HL-60 (cell line): Measurements from ENCODE around the gene PTPRM.

Experiments used
- DNase-seq, 2 experiments: peaks; one replicate each; pipeline ENCODE4 v3.0.0-alpha.2; 2010 to 2020; ENCODE audit warnings: low read depth in 1 of 2, low spot score in 1 of 2
- H3K27ac ChIP-seq: fragments of 250-450 bp; sonication (Bioruptor Pico); replicated peaks from 2 replicates; pipeline ENCODE4 v1.5.1; 2020; ENCODE audit warnings: mild to moderate bottlenecking, moderate library complexity
- H3K27me3 ChIP-seq: fragments of 250-450 bp; sonication (Bioruptor Pico); 2 replicates; pipeline ENCODE4 v1.5.1; 2021; ENCODE audit warnings: mild to moderate bottlenecking, moderate library complexity; ENCODE audit not compliant: insufficient read depth, poor library complexity, severe bottlenecking
- H3K4me3 ChIP-seq: replicated peaks from 2 replicates; pipeline ENCODE4 v1.5.1; 2011; ENCODE audit warnings: mild to moderate bottlenecking, control low read depth, low read length; ENCODE audit not compliant: insufficient read depth
- GABPA ChIP-seq: IDR thresholded peaks from 2 replicates; pipeline ENCODE4 v1.6.1; 2012; ENCODE audit warnings: low read depth
- POLR2AphosphoS5 ChIP-seq: IDR thresholded peaks from 2 replicates; pipeline ENCODE4 v1.6.1; 2012; ENCODE audit warnings: low read depth
- SPI1 ChIP-seq: IDR thresholded peaks from 2 replicates; pipeline ENCODE4 v1.6.1; 2012; ENCODE audit warnings: low read depth, mild to moderate bottlenecking, borderline replicate concordance
- TF ChIP-seq, protein P1 (sequence below): IDR thresholded peaks from one replicate; pipeline ENCODE4 v1.5.1; 2011; ENCODE audit warnings: low read length, control low read depth, inconsistent platforms; ENCODE audit not compliant: insufficient read depth
- TF ChIP-seq, protein P2 (sequence below): IDR thresholded peaks from 2 replicates; pipeline ENCODE4 v1.6.1; 2012; ENCODE audit warnings: low read depth; ENCODE audit not compliant: insufficient replicate concordance

Gene PTPRM

DNA sequence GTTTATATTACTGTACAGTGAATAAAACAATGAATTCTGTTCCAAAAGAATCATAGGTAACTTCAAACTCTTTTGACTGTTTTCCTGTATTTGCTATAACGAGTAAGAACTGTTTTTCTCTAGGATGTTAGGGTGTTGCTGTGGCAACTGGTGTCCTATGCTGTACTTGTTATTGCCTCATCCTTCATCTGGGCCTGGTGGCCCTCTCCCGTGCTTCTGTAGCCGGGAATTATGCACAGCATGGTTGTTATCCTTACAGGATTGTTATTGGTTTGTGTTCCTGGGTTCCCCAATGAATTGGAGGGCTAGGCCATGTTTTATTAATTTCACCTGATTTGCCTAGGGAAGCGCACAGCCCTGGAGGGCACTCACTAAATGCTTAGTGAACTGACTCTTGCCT lies 279.2 kb downstream of the PTPRM start:
- no peak for DNase-seq
- H3K4me3 ChIP-seq, result no peak overlapping the region
- no peaks in the 10 kb centered on the region for H3K27me3 ChIP-seq
- TF ChIP-seq, protein P1, sequence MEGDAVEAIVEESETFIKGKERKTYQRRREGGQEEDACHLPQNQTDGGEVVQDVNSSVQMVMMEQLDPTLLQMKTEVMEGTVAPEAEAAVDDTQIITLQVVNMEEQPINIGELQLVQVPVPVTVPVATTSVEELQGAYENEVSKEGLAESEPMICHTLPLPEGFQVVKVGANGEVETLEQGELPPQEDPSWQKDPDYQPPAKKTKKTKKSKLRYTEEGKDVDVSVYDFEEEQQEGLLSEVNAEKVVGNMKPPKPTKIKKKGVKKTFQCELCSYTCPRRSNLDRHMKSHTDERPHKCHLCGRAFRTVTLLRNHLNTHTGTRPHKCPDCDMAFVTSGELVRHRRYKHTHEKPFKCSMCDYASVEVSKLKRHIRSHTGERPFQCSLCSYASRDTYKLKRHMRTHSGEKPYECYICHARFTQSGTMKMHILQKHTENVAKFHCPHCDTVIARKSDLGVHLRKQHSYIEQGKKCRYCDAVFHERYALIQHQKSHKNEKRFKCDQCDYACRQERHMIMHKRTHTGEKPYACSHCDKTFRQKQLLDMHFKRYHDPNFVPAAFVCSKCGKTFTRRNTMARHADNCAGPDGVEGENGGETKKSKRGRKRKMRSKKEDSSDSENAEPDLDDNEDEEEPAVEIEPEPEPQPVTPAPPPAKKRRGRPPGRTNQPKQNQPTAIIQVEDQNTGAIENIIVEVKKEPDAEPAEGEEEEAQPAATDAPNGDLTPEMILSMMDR, result no peak
- TF ChIP-seq, protein P2, sequence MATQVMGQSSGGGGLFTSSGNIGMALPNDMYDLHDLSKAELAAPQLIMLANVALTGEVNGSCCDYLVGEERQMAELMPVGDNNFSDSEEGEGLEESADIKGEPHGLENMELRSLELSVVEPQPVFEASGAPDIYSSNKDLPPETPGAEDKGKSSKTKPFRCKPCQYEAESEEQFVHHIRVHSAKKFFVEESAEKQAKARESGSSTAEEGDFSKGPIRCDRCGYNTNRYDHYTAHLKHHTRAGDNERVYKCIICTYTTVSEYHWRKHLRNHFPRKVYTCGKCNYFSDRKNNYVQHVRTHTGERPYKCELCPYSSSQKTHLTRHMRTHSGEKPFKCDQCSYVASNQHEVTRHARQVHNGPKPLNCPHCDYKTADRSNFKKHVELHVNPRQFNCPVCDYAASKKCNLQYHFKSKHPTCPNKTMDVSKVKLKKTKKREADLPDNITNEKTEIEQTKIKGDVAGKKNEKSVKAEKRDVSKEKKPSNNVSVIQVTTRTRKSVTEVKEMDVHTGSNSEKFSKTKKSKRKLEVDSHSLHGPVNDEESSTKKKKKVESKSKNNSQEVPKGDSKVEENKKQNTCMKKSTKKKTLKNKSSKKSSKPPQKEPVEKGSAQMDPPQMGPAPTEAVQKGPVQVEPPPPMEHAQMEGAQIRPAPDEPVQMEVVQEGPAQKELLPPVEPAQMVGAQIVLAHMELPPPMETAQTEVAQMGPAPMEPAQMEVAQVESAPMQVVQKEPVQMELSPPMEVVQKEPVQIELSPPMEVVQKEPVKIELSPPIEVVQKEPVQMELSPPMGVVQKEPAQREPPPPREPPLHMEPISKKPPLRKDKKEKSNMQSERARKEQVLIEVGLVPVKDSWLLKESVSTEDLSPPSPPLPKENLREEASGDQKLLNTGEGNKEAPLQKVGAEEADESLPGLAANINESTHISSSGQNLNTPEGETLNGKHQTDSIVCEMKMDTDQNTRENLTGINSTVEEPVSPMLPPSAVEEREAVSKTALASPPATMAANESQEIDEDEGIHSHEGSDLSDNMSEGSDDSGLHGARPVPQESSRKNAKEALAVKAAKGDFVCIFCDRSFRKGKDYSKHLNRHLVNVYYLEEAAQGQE, result no peak
- TF ChIP-seq SPI1, result no peak
- TF ChIP-seq POLR2AphosphoS5, result no peak
- no peak for TF ChIP-seq GABPA
- H3K27ac ChIP-seq, result no peak overlapping the region

DNA sequence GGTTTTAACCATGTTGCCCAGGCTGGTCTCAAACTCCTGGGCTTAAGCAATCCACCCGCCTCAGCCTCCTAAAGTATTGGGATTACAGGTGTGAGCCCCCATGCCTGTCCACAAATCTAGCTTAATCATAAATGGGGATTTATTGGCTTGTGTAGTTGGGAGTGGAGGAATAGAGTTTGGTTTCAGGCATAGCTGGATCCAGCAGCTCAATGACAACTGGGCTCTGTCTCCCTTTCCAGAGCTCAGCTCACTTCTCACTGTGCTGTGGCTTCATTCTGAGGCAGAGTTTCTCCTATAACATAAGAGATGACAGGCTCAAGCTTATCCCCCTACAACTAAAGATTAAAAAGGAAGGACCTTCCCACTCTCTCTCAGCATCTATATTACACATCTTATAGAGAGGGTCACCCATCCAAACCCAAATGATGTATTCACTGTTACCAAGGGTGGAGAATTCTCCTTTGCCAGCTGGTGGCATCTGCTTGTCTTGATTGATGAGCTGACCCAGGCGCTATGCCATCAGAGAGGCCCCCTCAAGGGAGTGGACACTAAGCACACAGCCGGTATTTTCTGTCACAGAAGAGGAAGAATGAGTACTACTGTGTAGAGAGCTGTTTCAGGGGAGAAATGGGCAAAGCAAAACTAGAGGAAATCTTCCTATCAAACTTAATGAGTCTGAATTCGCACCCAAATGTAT lies 280.4 kb downstream of the PTPRM start:
- Histone ChIP-seq H3K27ac (no peak overlapping the region), H3K4me3 (no peak overlapping the region), H3K27me3 (no peaks in the 10 kb centered on the region)
- TF ChIP-seq GABPA, result no peak
- TF ChIP-seq, protein P1, result no peak
- no peak for TF ChIP-seq SPI1
- no peak for DNase-seq

DNA sequence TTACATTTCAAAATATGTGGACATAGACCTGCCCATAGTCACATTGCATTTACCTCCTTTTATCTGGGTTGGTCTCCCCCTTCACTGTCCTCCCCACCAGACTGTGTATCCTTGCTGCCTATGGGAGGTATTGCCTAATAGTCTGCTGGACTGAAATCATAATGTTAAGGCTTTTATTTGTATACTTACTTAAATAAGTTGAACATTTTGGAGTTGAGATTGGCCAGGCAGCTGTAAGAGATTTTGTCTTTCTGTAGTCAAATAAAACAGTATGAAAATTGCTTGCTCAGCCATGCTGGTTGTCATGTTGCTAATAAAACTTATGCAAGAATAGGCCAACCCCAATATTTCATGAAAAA lies 280.9 kb downstream of the PTPRM start:
- no peak for DNase-seq
- H3K27ac ChIP-seq, result no peak overlapping the region

More for the DNA sequence above, 280.9 kb downstream of the PTPRM start:
- H3K27me3 ChIP-seq, result no peaks in the 10 kb centered on the region
- no peak overlapping the region for H3K4me3 ChIP-seq
- TF ChIP-seq SPI1, result no peak
- TF ChIP-seq, protein P2, result no peak
- TF ChIP-seq POLR2AphosphoS5, result no peak
- TF ChIP-seq GABPA, result no peak
- TF ChIP-seq, protein P1, result no peak
